GM19455 (cell line): ENCODE data around the gene C19orf85.
"Not testable (repeated sequence)": the region's sequence is repeated elsewhere in the genome, so short reads cannot be mapped to it uniquely, and the experiment has no call there.

Experiments used
- ATAC-seq: cut with Tn5 transposase; IDR thresholded peaks from one replicate; pipeline ENCODE4 v1.9.1; 2021; ENCODE audit not compliant: unreplicated experiment

Gene C19orf85

DNA sequence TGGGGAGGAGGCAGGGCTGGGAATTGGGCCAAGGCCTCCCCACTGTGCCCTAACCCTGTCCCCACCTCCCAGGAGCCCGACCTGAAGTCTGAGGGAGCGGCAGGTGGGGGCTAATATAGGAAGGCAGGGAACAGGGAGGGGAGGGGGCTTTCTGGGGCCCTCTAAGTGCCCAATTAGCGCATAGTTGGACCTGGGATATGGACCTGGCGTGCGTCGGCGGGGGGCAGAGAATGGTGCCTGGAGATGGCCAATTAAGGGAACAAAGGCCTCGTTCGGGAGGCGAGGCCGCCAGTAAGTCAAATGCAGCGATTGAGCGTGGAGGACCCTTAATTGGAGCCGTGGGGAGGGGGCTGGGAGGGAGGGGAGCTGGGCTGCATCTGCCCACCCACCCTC lies at the start of gene C19orf85:
Gene C19orf85 (minus strand): TSS at position 90 of the 393 bp plus-strand sequence. CDS start 197 bp downstream, outside the sequence.
- no peak for ATAC-seq

DNA sequence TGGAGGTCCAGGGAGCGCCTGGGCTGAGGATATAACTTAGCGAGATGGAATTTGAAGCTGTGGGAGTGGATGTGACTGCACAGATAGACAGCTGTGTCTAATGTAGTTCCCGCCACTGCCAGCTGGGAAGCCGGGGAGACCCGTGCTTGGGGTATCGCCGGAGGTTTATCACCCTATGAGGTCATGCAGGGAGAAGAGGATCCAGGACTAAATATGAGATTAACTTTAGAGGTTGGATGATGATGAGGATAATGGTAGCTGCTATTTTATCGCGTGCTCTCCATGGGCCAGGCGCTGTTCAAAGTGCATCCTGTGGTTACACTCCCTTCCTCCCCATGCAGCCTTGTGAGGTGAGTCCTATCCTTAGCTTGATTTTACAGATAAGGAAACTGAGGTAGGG lies 43.6 kb upstream of the C19orf85 start:
- ATAC-seq, result no peak

DNA sequence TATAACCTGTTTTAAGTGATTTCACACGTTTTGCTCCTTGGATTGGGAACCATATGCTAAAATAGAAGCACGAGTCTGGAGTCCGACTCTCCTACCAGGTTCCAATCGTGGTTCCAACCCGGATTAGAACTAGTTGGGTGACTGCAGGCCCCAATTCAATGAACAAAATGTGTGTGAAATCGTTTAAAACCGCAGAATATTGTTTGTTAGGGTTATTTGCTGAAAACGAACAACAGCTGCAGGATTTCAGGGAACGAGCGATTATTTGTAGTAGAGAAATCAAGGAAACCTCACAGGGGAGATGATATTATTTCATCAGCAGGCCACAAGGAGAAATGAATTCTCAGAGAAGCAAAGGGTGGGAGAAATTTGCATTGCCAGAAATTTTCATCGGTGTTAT lies 40.4 kb upstream of the C19orf85 start:
- ATAC-seq, result no peak

DNA sequence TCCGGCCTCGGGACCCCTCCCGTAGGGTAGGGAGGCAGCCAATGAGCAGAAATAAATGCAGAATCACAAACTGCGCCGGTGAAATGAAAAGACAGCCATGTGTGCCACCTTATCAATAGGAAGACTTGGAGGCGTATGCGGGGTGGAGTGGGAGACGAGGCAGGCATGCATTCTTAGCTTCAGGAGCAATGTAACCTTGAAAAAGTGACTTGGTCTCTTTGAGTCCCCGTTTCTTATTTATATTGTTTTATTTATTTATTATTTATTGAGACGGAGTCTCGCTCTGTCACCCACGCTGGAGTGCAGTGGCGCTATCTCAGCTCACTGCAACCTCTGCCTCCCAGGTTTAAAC lies 39.7 kb upstream of the C19orf85 start:
- ATAC-seq, result no peak

DNA sequence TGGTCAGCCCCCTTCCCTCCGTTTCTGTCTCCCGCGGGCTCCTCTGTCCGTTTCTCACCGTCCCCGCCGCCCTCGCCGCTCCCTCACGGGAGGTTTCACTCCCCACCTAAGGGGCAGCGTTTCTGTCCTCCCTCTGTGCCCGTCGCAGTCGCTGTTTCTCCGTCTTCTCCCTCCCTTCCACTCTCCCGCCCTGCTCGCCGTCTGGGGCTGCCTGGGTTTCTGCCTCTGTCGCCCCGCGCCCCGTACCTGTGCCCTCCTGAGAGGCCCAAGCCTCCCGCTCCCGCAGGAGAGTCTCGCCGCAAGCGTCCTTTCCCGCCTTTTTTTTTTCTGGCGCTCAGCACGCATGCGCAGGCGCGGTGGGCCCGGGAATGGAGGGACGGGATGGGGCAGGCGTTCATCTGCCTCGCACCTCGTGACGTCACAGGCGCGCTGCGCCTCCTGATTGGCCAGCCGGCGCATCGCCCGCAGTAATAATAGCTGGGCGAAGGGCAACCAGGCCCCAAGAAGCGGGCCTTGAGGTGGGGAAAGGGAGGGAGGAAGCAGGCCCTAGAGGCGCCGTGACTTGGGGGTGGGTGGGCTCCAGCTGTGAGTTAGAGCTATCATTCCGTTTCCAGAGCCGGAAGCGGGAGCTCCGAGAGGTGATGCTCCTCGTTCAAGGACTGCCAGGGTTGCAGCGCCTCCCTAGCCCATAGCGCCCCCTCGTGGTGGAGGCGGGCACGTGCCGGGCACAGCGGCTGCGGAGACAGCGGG lies 39.1 kb upstream of the C19orf85 start:
- ATAC-seq, result peak; percentile 93

DNA sequence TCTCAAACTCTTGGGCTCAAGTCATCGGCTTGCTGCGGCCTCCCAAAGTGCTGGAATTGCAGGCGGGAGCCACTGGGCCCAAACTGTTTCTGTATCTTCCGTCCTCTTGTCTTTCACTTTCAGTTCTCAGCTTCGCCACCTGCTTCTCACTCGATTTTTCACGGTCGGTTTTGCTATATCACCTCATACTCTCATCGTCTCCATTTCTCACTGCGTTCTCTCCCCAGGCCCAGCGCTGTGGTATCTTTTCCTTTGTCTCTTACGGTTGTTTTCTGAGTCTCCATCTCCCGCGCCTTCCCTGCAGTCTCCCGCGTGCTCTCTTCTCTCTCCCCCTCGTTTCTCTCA lies 38.6 kb upstream of the C19orf85 start:
- ATAC-seq, result no peak

DNA sequence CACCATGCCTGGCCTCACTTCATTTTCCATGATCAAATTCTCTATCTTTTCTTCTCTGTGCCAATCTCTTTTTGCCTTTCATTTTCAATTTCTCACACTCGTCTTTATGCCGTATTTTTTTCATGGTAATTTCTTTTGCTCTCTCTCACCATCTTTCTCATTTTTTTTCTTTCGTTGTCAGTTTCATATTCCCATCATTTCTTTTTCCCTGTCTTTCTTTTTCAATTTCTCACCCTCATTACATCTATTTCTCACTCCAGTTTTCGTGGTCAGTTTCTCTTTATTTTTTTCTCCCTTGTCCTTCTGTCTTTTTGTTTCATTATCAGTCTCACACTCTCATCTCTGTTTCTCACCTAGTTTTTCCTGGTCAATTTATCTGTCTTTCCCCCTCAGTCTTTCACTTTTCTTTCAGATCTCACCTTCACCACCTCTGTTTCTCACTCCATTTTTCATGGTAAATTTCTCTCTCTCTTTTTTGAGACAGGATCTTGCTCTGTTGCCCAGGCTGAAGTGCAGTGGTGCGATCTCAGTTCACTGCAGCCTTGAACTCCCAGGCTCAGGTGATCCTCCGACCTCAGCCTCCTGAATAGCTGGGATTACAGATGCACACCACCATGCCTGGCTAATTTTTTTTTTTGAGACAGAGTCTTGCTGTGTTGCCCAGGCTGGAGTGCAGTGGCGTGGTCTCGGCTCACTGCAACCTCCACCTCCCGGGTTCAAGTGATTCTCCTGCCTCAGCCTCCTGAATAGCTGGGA lies 37.8 kb upstream of the C19orf85 start:
- no peak for ATAC-seq

DNA sequence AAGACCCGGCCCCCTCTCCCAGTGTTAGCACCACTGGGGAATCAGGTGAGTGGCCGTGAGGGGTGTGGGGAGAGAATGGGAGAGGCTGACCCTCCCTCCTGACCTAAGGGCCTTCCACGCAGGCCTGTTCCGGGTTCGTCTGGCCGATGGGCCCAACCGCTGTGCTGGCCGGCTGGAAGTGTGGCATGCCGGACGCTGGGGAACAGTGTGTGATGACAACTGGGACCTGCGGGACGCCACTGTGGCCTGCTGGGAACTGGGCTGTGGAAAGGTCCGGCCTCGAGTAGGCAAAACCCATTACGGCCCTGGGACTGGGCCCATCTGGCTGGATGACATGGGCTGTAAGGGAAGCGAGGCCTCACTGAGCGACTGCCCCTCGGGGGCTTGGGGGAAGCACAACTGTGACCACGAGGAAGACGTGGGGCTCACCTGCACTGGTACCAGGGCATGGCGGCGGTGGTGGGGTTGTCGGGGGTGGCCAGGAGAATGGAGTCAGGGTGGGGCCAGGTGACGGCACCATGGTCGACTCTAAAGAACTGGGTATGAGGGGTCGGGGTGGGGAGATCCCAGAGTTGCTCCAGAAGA lies 35.9 kb upstream of the C19orf85 start:
- no peak for ATAC-seq

DNA sequence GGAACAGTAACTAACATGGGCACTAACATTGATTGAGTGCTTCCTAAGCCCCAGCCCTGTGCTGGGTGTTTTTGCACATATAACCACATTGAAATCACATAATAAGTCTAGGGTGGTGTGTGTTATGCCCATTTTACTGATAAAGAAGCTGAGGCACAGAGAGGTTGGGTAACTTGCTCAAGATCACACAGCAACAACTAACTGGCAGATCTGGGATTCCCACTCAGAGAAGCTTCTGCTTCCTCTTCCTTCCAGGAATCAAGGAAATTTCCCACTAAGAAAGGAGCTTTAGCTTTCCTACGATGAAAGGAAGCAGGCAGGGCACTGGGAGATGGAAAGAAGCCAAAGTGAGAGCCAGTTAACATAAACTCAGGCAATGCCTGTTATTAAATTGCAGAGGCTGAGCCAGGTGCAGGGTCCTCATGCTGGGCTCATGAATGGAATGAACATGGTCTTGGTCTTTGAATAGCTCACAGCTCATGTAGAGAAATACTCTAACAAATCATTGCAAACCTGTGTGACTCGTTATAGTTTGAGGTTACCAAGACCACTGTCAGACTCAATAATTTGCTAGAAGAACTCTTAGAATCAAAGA lies 33.8 kb upstream of the C19orf85 start:
- ATAC-seq, result no peak

DNA sequence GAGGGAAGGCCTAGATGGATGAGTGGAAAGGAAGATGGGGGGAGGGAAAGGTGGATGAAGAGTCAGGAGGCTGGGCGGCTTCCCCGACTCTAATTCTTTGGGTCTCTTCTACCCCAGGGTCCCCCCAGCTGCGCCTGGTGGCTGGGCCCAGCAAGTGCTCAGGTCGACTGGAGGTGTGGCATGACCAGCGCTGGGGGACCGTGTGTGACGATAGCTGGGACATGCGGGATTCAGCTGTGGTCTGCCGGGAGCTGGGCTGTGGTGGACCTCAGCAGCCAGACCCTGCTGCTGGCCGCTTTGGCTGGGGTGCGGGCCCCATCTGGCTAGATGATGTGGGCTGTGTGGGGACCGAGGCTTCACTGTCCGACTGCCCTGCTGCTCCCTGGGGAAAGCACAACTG lies 33.2 kb upstream of the C19orf85 start:
- no peak for ATAC-seq

DNA sequence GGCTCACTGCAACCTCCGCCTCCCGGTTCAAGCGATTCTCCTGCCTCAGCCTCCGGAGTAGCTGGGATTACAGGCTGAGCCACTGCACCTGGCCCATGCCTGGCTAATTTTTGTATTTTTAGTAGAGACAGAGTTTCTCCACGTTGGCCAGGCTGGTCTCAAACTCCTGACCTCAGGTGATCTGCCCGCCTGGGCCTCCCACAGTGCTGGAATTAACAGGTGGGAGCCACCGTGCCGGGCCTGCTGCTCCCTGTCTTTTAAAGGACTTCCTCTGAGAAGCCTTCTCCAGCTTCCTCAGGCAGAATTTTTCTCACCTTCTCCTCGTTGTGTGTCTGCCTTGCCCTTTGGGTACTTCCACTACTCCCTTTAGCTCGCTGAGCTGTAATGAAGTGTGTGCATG lies 32.3 kb upstream of the C19orf85 start:
- not testable (repeated sequence) for ATAC-seq

DNA sequence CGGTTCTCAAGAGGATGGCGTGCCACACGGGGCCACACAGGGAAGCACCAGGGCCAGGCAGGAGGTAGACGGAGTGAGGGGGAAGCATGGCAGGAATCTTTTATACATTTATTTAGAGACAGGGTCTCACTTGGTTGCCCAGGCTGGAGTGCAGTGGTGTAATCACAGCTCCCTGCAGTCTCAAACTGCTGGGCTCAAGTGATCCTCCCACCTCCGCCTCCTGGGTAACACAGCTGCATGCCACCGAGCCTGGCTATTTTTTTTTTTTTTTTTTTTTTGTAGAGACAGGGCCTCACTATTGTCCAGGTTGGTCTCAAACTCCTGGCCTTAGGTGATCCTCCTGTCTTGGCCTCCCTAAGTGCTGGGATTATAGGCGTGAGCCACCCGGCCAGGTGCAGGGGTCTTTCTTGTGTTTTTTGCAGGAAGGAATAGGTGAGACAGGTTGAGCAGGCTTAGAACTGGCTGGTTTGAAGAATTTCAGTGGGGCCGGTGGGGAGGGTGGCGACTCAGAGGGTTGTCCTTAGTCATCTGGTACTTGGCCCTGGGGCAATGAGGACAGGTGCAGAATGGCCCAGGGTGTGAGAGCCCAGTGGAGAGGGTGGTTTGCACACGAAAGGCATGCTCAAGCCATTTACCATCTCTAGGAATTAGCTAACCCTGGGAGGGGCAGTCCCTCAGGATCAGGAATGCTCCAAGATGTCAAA lies 31.2 kb upstream of the C19orf85 start:
- ATAC-seq, result no peak

DNA sequence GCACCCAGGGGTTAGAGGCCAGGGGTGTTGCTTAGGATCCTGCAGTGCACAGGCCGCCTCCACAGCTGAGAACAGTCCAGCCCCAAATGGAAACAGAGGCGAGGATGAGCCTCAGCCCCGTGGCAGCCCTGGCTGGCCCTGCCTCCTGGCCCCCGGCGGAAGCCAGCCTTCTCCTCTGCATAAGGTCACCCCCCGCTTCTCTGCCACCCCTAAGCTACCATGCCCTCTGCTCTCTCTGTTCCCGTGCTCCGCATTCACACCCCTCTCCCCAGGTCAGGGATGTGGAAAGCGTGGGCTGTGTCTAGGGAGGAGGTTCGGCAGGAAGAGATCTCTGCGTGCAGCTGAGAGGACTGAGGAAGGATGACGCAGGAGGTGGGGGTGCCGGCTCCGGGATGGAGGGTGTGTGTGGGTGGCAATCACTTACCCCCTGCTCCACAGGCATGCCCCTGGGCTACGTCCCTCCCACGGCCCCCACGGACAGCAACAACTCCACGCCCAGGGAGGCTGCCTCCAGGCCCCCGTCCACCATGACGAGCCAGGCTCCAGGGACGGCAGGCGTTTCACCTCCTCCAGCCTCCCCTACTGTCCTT lies 29.7 kb upstream of the C19orf85 start:
- ATAC-seq, result no peak

DNA sequence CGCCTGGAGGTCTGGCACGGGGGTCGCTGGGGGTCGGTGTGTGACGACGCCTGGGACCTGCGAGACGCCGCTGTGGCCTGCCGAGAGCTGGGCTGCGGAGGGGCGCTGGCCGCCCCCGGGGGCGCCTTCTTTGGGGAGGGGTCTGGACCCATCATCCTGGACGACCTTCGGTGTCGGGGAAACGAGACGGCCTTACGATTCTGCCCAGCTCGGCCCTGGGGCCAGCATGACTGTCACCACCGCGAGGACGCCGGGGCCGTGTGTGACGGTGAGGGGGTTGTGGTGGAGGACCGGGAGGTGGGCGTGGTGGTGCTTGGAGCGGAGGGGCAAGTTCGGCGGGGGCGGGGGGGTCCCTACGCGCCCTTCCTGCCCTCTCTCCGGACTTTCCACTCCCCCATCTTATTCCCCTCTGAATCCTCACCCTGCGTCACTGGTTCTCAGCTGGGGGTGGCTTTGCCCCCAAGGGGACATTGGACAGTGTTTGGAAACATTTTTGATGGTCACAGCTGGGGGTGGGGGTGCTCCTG lies 29.2 kb upstream of the C19orf85 start:
- no peak for ATAC-seq

DNA sequence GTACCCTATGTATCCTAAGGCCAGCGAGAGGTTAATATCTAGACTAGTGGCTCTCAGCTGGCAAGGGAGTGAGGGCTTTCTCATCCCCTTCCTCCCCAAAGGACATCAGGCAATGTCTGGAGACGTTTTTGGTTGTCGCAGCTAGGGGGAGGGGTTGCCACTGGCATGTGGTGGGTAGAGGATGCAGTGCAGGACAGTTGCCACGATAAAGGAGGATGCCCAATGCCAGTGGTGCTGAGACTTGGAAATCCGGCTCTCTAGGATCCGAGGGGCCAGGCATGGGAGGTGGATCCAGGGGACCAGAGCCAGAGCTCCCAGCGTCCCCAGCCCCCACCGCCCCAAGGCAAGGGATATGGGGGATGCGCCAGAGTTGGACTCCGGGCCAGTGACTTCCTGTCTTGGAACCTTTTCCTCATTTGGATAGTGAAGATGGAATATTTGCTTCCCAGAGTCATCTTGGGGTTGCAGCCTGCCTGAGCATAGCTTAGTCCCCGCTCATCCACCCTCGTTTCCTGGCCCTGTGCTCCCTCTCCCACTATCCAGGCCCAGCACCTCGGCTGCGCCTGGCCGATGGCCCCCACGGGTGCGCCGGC lies 28.6 kb upstream of the C19orf85 start:
- no peak for ATAC-seq

DNA sequence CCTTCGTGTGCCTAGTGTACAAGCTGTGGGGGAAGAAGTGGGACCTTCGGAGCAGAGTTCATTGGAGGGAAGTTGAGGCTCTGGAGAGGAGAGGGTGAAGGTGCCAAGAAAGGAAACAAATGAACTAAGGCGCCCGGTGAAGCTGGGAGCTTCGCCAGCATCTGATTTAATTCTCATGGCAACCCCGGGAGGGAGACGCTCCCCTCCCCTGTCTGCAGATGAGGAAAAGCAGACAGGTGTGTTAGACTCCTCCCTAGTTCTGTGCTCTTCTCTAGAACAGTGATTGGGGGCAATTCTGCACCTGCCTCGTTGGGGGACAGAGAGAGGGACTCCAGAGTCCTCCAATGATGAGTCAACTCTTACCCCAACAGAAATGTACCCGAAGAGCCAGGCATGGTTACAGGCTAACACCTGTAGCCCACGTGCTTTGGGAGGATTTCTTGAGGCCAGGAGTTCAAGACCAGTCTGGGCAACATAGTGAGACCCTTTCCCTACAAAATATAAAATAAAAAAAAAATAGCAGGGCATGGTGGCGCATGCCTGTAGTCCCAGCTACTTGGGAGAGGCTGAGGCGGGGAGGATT lies 27.9 kb upstream of the C19orf85 start:
- no peak for ATAC-seq

DNA sequence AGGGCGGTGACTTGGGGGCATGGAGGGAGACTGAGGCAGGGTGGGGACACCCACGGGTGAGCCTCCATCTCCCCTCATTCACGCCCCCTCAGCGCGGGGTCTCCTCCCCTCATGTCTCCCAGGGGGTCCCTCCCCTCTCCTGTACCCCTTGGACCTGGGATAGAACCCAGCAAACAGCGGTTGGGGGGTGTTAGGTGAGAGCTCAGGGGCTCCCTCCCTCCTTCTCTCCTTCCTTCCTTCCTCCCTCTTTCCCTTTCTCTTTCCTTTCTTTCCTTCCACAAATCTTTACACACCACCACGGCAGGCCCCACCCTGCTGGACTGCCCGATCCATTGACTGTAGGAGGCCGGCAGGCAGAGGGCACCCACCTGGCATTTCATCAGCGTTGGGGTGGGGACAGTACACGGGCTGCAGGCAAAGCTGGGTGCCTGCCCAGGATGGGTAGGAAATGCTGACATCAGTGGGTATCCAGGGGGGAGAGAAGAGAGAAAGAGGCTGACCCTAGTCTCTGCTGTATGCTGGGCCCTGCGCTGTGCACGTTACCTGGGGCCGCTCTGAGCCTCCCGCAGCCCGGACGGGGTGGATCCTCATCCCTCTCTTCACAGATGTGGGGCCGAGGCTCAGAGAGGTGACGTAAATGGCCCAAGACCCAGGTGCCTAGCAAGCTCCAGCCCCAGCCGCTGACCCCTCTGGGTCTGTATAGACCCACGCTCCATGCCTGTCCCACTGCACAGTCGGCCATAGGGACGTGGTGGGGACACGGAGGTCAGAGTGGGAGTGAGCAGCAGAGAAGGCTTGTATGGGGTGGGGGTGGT lies 27.2 kb upstream of the C19orf85 start:
- ATAC-seq, result no peak

DNA sequence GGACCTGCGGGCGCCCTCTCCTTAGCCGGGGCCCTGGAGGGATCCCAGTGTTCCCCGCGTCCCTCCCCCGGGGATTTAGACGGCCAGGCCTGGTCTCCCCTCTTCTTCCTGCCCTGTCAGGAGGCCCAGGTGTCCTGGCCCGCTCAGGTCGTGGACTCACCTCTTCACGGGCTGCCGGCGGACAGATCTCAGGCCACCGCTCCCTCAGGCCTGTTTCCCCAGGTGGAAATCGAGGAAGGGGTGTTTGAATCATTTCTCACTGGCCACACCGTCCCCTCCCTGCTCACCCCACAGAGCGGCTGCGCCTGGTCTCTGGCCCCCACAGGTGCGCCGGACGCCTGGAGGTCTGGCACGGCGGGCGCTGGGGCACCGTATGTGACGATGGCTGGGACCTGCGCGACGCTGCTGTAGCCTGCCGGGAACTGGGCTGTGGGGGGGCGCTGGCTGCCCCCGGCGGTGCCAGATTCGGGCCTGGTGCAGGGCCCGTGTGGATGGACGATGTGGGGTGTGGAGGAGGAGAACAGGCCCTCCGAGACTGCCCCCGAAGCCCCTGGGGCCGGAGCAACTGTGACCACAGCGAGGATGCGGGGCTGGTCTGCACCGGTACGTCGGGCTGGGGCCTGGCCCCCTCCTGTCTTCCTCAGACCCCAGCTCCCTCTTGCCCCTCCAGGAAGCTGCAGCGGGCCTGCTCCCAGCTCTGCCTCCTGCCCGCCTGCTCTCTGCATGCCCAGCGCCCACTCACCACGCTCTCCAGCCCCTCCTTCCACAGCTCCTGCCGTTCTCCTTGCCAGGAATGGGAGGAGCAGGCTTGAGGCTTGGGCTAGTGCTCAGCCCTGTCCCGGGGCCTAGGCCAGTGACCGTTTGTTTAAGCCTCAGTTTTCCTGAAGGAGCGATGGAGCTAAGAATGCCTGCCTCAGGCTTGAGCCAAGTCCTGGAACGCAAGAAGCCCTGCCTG lies 26.2 kb upstream of the C19orf85 start:
- no peak for ATAC-seq
